ENCODE data around the gene PGA5. TPM values are rescaled to one million over a fixed set of nuclear protein-coding genes. Genes with fewer than 3 reads are reported as not detected.

The PGA5 gene
- total RNA-seq, 1 experiment from 2014 or later = 0.33 TPM

- Histone ChIP-seq H3T11ph (ENCODE audit: low read length) (no peak overlapping the region), H3K56ac (ENCODE audit: insufficient read length, low read depth, low read length) (no peak overlapping the region), H4K5ac (ENCODE audit: insufficient read length, low read depth, low read length) (no peak overlapping the region), H3K4ac (ENCODE audit: low read depth, low read length) (no peak overlapping the region), H2BK12ac (ENCODE audit: insufficient read length, low read depth, low read length) (no peak overlapping the region), H3K23ac (ENCODE audit: insufficient read length, low read depth, low read length) (no peak overlapping the region), H2BK20ac (ENCODE audit: low read depth, low read length, poor library complexity, severe bottlenecking) (no peak overlapping the region), H3K14ac (ENCODE audit: insufficient read depth, low read length) (no peak overlapping the region), H3K79me1 (ENCODE audit: insufficient read depth, low read depth, low read length, poor library complexity, severe bottlenecking) (no peaks in the 10 kb centered on the region), H2BK120ac (ENCODE audit: low read depth, low read length, poor library complexity, severe bottlenecking) (no peak overlapping the region), H3K18ac (ENCODE audit: insufficient read length, low read depth, low read length) (no peak overlapping the region), H3K9me3 (ENCODE audit: control insufficient read depth, low read depth, low read length) (no peaks in the 10 kb centered on the region), H2BK5ac (ENCODE audit: insufficient read length, low read length) (no peak overlapping the region), H2BK15ac (ENCODE audit: low read depth, low read length) (no peak overlapping the region), H3K79me2 (ENCODE audit: insufficient read depth, low read length) (no peaks in the 10 kb centered on the region), H3K9ac (ENCODE audit: extremely low read depth, insufficient read length, low read length) (no peak overlapping the region), H3K4me2 (ENCODE audit: insufficient read depth, insufficient read length, low read length) (no peak overlapping the region), H3K27me3 (ENCODE audit: insufficient read depth, low read length) (0 out of 2 replicates have a peak, but pooled peaks cover 2% of the 10 kb centered on the region), H4K8ac (replicated peaks; ENCODE audit: insufficient read length, low read depth, low read length) (no peak overlapping the region), H3K27ac (ENCODE audit: insufficient read length, low read depth, low read length) (no peak overlapping the region), H3K4me1 (ENCODE audit: insufficient read depth, low read length) (no peaks in the 10 kb centered on the region; the same call in 1 of the 2 replicates), H2AFZ (ENCODE audit: low read length) (no peak overlapping the region), H3K23me2 (ENCODE audit: insufficient read length, low read depth, low read length, poor library complexity, severe bottlenecking) (no peaks in the 10 kb centered on the region), H4K20me1 (ENCODE audit: control insufficient read depth, insufficient read depth, insufficient read length) (no peaks in the 10 kb centered on the region), H4K91ac (ENCODE audit: insufficient read length, low read depth, low read length) (no peak overlapping the region), H2AK5ac (ENCODE audit: insufficient read length, low read length) (no peak overlapping the region)
- no CpG with 5 or more reads among the region's 4 CpGs for WGBS (ENCODE audit: extremely low coverage, insufficient read length, low lambda C conversion rate)
- Mint-ChIP-seq H3K9me3 (no peaks in the 10 kb centered on the region; a peak in 1 of 5 replicates), H3K36me3 (ENCODE audit: insufficient read depth in 1 of 3, low read depth in 3 of 3) (peaks cover 2 to 78% (median 21%) of the 10 kb centered on the region in 3 experiments; a peak in 6 of 7 replicates), H3K4me1 (peaks cover 22 to 30% of the 10 kb centered on the region in 2 experiments), H3K27me3 (ENCODE audit: low read depth) (peaks cover 22% of the 10 kb centered on the region), H3K4me3 (no peak overlapping the region), H3K27ac (no peak overlapping the region)
- no peak for DNase-seq
- TF ChIP-seq CTCF (conservative IDR thresholded peaks at IDR 0.05) = no peak
Observed at GRCh38 chr11:61283613-61284012, 42.6 kb downstream of the PGA5 start.
